H1 (cell line): ENCODE measurements around the gene RABGGTB. TPM values are rescaled to one million over a fixed set of nuclear protein-coding genes. Genes with fewer than 3 reads are reported as not detected.

Experiments used
- CTCF ChIA-PET: fragments of 300-600 bp; sonication (Branson Sonifier 250); formaldehyde crosslinking; loops from one replicate; lab custom pipeline; 2021; ENCODE audit not compliant: partially characterized antibody; lab: Charles Lee
- POLR2A ChIA-PET: fragments of 300-600 bp; sonication (Branson Sonifier 250); formaldehyde crosslinking; loops from one replicate; lab custom pipeline; 2021; ENCODE audit warnings: inconsistent platforms; ENCODE audit not compliant: partially characterized antibody; lab: Charles Lee
- DNase-seq, 2 experiments: peaks; one replicate each; pipeline versions ENCODE4 v3.0.0 to v3.0.0-alpha.2; 2010 to 2022; ENCODE audit warnings: low spot score in 2 of 2, low read depth in 1 of 2, mixed read lengths in 1 of 2
- FAIRE-seq: peaks from 2 replicates; lab custom pipeline; 2011; peaks lifted over from hg19 to GRCh38; lab: Jason Lieb, UNC
- H2AFZ ChIP-seq: 2 replicates; pipeline ENCODE4 v1.8.1; 2012; ENCODE audit warnings: low read length, inconsistent platforms
- H2AK5ac ChIP-seq: 2 replicates; pipeline ENCODE4 v1.6.1; 2013; ENCODE audit warnings: low read depth, low read length
- H2BK120ac ChIP-seq: replicated peaks from 2 replicates; pipeline ENCODE3; 2013; ENCODE audit warnings: low read depth, low read length, inconsistent platforms
- H2BK12ac ChIP-seq: 2 replicates; pipeline ENCODE4 v1.6.1; 2013; ENCODE audit warnings: low read depth, low read length
- H2BK15ac ChIP-seq: 2 replicates; pipeline ENCODE4 v1.6.1; 2013; ENCODE audit warnings: low read length
- H2BK20ac ChIP-seq: 2 replicates; pipeline ENCODE4 v1.6.1; 2013; ENCODE audit warnings: low read length
- H2BK5ac ChIP-seq: 2 replicates; pipeline ENCODE4 v1.6.1; 2013; ENCODE audit warnings: low read depth, low read length
- H3K14ac ChIP-seq: 2 replicates; pipeline ENCODE4 v1.6.1; 2013; ENCODE audit warnings: inconsistent platforms; ENCODE audit not compliant: insufficient read length
- H3K18ac ChIP-seq: 2 replicates; pipeline ENCODE4 v1.6.1; 2013; ENCODE audit warnings: low read length; ENCODE audit errors: extremely low read depth
- H3K23ac ChIP-seq: 2 replicates; pipeline ENCODE4 v1.6.1; 2013; ENCODE audit warnings: inconsistent platforms; ENCODE audit not compliant: insufficient read length
- H3K23me2 ChIP-seq: 2 replicates; pipeline ENCODE4 v1.6.1; 2013; ENCODE audit warnings: low read depth, low read length
- H3K27ac ChIP-seq: 2 replicates; pipeline ENCODE4 v1.6.1; 2011; ENCODE audit warnings: low read depth, low read length, inconsistent platforms
- H3K27me3 ChIP-seq, 4 experiments: replicated peaks in 1 of 4; 1 replicate in 1 of 4; 2 replicates in 3 of 4; pipeline versions ENCODE4 v1.6.1 to v1.8.1; 2011 to 2013; ENCODE audit warnings: low read length in 3 of 4, mild to moderate bottlenecking in 3 of 4, inconsistent platforms in 2 of 4, mixed read lengths in 2 of 4, moderate library complexity in 1 of 4; ENCODE audit not compliant: control insufficient read depth in 3 of 4, insufficient read depth in 3 of 4; ENCODE audit errors: extremely low read depth in 1 of 4
- H3K36me3 ChIP-seq, 4 experiments: 2 replicates each; pipeline versions ENCODE4 v1.6.1 to v1.8.1; 2011 to 2013; ENCODE audit warnings: mild to moderate bottlenecking in 4 of 4, low read length in 3 of 4, moderate library complexity in 2 of 4, control low read depth in 1 of 4, inconsistent platforms in 1 of 4; ENCODE audit not compliant: insufficient read depth in 4 of 4, control insufficient read depth in 2 of 4
- H3K4ac ChIP-seq: replicated peaks from 2 replicates; pipeline ENCODE3; 2013; ENCODE audit warnings: low read length, low read depth, mixed read lengths, inconsistent platforms; ENCODE audit not compliant: insufficient read length
- H3K4me1 ChIP-seq, 4 experiments: replicated peaks in 1 of 4; 1 replicate in 1 of 4; 2 replicates in 3 of 4; pipeline versions ENCODE4 v1.6.1 to v1.8.1; 2011 to 2013; ENCODE audit warnings: low read length in 3 of 4, inconsistent platforms in 2 of 4, mixed read lengths in 1 of 4; ENCODE audit not compliant: insufficient read depth in 4 of 4, control insufficient read depth in 3 of 4
- H3K4me2 ChIP-seq, 2 experiments: 2 replicates each; pipeline versions ENCODE4 v1.6.1 to v1.8.1; 2011 to 2013; ENCODE audit warnings: low read depth in 2 of 2, low read length in 2 of 2, control low read depth in 1 of 2, inconsistent platforms in 1 of 2, mild to moderate bottlenecking in 1 of 2; ENCODE audit not compliant: insufficient read depth in 1 of 2
- H3K4me3 ChIP-seq, 4 experiments: fragments of 200-600, 300-600 bp in 1 of 4; sonication (generic), shearing (Covaris generic), sonication (Bioruptor Twin) in 1 of 4; 2 replicates each; pipeline versions ENCODE4 v1.5.1 to v1.8.1; 2011 to 2016; ENCODE audit warnings: low read length in 4 of 4, low read depth in 3 of 4, control low read depth in 2 of 4, inconsistent platforms in 2 of 4, mild to moderate bottlenecking in 2 of 4, mixed read lengths in 1 of 4, moderate library complexity in 1 of 4; ENCODE audit not compliant: insufficient read depth in 2 of 4; ENCODE audit errors: extremely low read depth in 1 of 4
- H3K56ac ChIP-seq: replicated peaks from 2 replicates; pipeline ENCODE3; 2013; ENCODE audit warnings: low read depth, mild to moderate bottlenecking, mixed read lengths, low read length, inconsistent platforms; ENCODE audit not compliant: insufficient read length
- H3K79me1 ChIP-seq: 2 replicates; pipeline ENCODE4 v1.6.1; 2013; ENCODE audit warnings: low read depth, low read length, control low read depth
- H3K79me2 ChIP-seq, 2 experiments: 2 replicates each; pipeline versions ENCODE4 v1.6.1 to v1.8.1; 2012 to 2013; ENCODE audit warnings: low read length in 2 of 2, mild to moderate bottlenecking in 2 of 2, inconsistent platforms in 1 of 2; ENCODE audit not compliant: insufficient read depth in 2 of 2, control insufficient read depth in 1 of 2
- H3K9ac ChIP-seq, 4 experiments: replicated peaks in 1 of 4; 1 replicate in 1 of 4; 2 replicates in 3 of 4; pipeline versions ENCODE4 v1.6.1 to v1.8.1; 2011 to 2013; ENCODE audit warnings: low read depth in 3 of 4, low read length in 3 of 4, control low read depth in 2 of 4, mild to moderate bottlenecking in 2 of 4, moderate library complexity in 2 of 4, inconsistent platforms in 1 of 4; ENCODE audit errors: extremely low read depth in 1 of 4
- H3K9me3 ChIP-seq, 2 experiments: 2 replicates each; pipeline versions ENCODE4 v1.6.1 to v1.8.1; 2012 to 2013; ENCODE audit warnings: mild to moderate bottlenecking in 2 of 2, moderate library complexity in 2 of 2, control low read depth in 1 of 2, inconsistent platforms in 1 of 2, low read depth in 1 of 2, low read length in 1 of 2, mixed read lengths in 1 of 2; ENCODE audit not compliant: insufficient read depth in 2 of 2
- H4K20me1 ChIP-seq, 2 experiments: replicated peaks in 1 of 2; 2 replicates each; pipeline versions ENCODE3 to v1.8.1; 2011 to 2013; ENCODE audit warnings: inconsistent platforms in 2 of 2, low read length in 2 of 2, mild to moderate bottlenecking in 1 of 2; ENCODE audit not compliant: insufficient read depth in 2 of 2, control insufficient read depth in 1 of 2
- H4K5ac ChIP-seq: 2 replicates; pipeline ENCODE4 v1.6.1; 2013; ENCODE audit warnings: low read length, low read depth, mixed read lengths, inconsistent platforms; ENCODE audit not compliant: insufficient read length
- H4K8ac ChIP-seq: 2 replicates; pipeline ENCODE4 v1.8.0; 2013; ENCODE audit warnings: mild to moderate bottlenecking, moderate library complexity, low read length, inconsistent platforms; ENCODE audit not compliant: insufficient read depth; ENCODE audit errors: extremely low read depth
- H4K91ac ChIP-seq: replicated peaks from 2 replicates; pipeline ENCODE3; 2013; ENCODE audit warnings: low read length, mixed read lengths, inconsistent platforms; ENCODE audit not compliant: insufficient read length
- ATF2 ChIP-seq: IDR thresholded peaks from 2 replicates; pipeline ENCODE4 v1.6.1; 2012; ENCODE audit warnings: low read length, inconsistent platforms
- KDM1A ChIP-seq: fragments of 200-600, 300-600 bp; sonication (generic); IDR thresholded peaks from 2 replicates; pipeline ENCODE4 v1.7.1; 2016; ENCODE audit warnings: mild to moderate bottlenecking, low read length, borderline replicate concordance
- RNF2 ChIP-seq: fragments of 200-900, 300-1000 bp; sonication (generic); IDR thresholded peaks from 2 replicates; pipeline ENCODE4 v1.7.1; 2016; ENCODE audit warnings: borderline replicate concordance, low read depth, mild to moderate bottlenecking, antibody characterized with exemption, low read length; ENCODE audit not compliant: poor library complexity, severe bottlenecking; ENCODE audit errors: missing control alignments
- SAP30 ChIP-seq: fragments of 300-600 bp; sonication (generic); IDR thresholded peaks from 2 replicates; pipeline ENCODE4 v1.7.1; 2012; ENCODE audit warnings: low read length, moderate library complexity, mild to moderate bottlenecking, inconsistent platforms; ENCODE audit not compliant: insufficient read depth, insufficient replicate concordance
- SIN3A ChIP-seq, 2 experiments: IDR thresholded peaks in 1 of 2; conservative IDR thresholded peaks in 1 of 2; 2 replicates each; pipeline ENCODE4 v1.6.1; 2011 to 2012; ENCODE audit warnings: low read length in 2 of 2, improper control_type of control experiment in 1 of 2, low read depth in 1 of 2, mild to moderate bottlenecking in 1 of 2
- SIX5 ChIP-seq: IDR thresholded peaks from 2 replicates; pipeline ENCODE4 v1.6.1; 2011; ENCODE audit warnings: mild to moderate bottlenecking, low read depth, low read length
- SUZ12 ChIP-seq: fragments of 200-600 bp; sonication (generic); IDR thresholded peaks from 2 replicates; pipeline ENCODE4 v1.6.1; 2012; ENCODE audit warnings: mild to moderate bottlenecking, inconsistent platforms, low read length, moderate library complexity, mixed read lengths
- TCF12 ChIP-seq: IDR thresholded peaks from 2 replicates; pipeline ENCODE4 v1.6.1; 2011; ENCODE audit warnings: low read depth, mild to moderate bottlenecking, low read length
- ZNF274 ChIP-seq: IDR thresholded peaks from 2 replicates; pipeline ENCODE4 v1.7.0; 2012; ENCODE audit warnings: low read length, borderline replicate concordance; ENCODE audit errors: extremely low read depth
- WGBS, 2 experiments: shearing (Covaris generic) in 1 of 2; methylation state at CpG; one replicate each; pipeline versions ENCODE4 v1.1.6 to v1.1.7; 2013 to 2015; ENCODE audit warnings: low lambda C conversion rate in 2 of 2, mixed read lengths in 2 of 2, inconsistent platforms in 1 of 2, low coverage in 1 of 2, missing lambda C conversion rate in 1 of 2; ENCODE audit not compliant: insufficient replicate concordance in 2 of 2, insufficient coverage in 1 of 2, insufficient read length in 1 of 2; ENCODE audit errors: extremely low coverage in 1 of 2, missing lambda C conversion rate in 1 of 2; 5-methylcytosine and 5-hydroxymethylcytosine counted together
- polyA plus RNA-seq, 7 experiments: library from polyadenylated mRNA; depleted of rRNA in 3 of 7; stranded (reverse) in 5 of 7; unstranded in 2 of 7; fragments of >200 nt in 5 of 7; fragments of 200-250 nt in 2 of 7; gene quantifications; 1 replicate in 5 of 7; 2 replicates in 1 of 7; 4 replicates in 1 of 7; pipeline versions ENCODE4 v1.2.1 to v1.2.3, GENCODE V29; 2011 to 2013; ENCODE audit warnings: missing spikeins in 2 of 7, mixed read lengths in 2 of 7
- total RNA-seq: library from RNA; stranded (reverse); fragmentation: NEBNext Ultra II Directional; extraction: Animal tissue kit (Norgen Biotek cat#: 25700); gene quantifications from 2 replicates; pipeline ENCODE4 v1.2.1, GENCODE V29; 2021

RABGGTB gene
- total and polyA plus RNA-seq, 2 of the 8 experiments (the other 6 are each of a cell fraction or from before 2014, with no cell fraction given): 70.7 to 124 TPM

- H3K56ac ChIP-seq: no peak overlapping the region
- no peak overlapping the region for H3K4me2 ChIP-seq
- no peaks in the 10 kb centered on the region for H4K20me1 ChIP-seq
- ChIA-PET POLR2A (no interaction called here), CTCF (no interaction called here)
- H3K79me1 ChIP-seq: no peaks in the 10 kb centered on the region
- no peaks in the 10 kb centered on the region for H3K4me1 ChIP-seq
- DNase-seq (no peak), FAIRE-seq (no peak)
- no peak overlapping the region for H2AK5ac ChIP-seq
- 83% methylated on average over 2 of the region's 2 CpGs; no CpG with 5 or more reads in 1 of the 2 experiments for WGBS, 2 experiments
- H2BK15ac ChIP-seq: no peak overlapping the region
- no peaks in the 10 kb centered on the region for H3K36me3 ChIP-seq
- H3K4ac ChIP-seq: no peak overlapping the region
- no peak overlapping the region for H3K9ac ChIP-seq
- H3K9me3 ChIP-seq: no peaks in the 10 kb centered on the region
- H3K4me3 ChIP-seq: no peak overlapping the region
- H3K23me2 ChIP-seq: no peaks in the 10 kb centered on the region
- H2BK5ac ChIP-seq: no peak overlapping the region
- no peak overlapping the region for H2AFZ ChIP-seq
- no peak overlapping the region for H3K18ac ChIP-seq
- no peaks in the 10 kb centered on the region for H3K79me2 ChIP-seq
- H4K5ac ChIP-seq: no peak overlapping the region
- no peak overlapping the region for H2BK12ac ChIP-seq
- no peak overlapping the region for H2BK120ac ChIP-seq
- no peak overlapping the region for H4K8ac ChIP-seq
- no peak overlapping the region for H3K27ac ChIP-seq
- H3K23ac ChIP-seq: no peak overlapping the region
- no peaks in the 10 kb centered on the region for H3K27me3 ChIP-seq
- H3K14ac ChIP-seq: no peak overlapping the region
- no peak overlapping the region for H2BK20ac ChIP-seq
- no peak overlapping the region for H4K91ac ChIP-seq
- TF ChIP-seq TCF12: no peak
- TF ChIP-seq RNF2: no peak
- TF ChIP-seq ZNF274: no peak
- no peak for TF ChIP-seq SIX5
- TF ChIP-seq SIN3A (conservative IDR thresholded peaks at IDR 0.05 in 1 of 2, IDR thresholded peaks at IDR 0.05 in 1 of 2; ENCODE audit: low read depth in 1 of 2, low read length in 2 of 2): no peak
- TF ChIP-seq SUZ12: no peak
- TF ChIP-seq KDM1A: no peak
- TF ChIP-seq ATF2: no peak
- no peak for TF ChIP-seq SAP30
These were observed 50.6 kb downstream of the RABGGTB start for GRCh38 chr1:75836528-75837100.
